Lung (tissue), 12 donors: ENCODE data around the gene NUDT16L1. TPM values are rescaled to one million over a fixed set of nuclear protein-coding genes. Genes with fewer than 3 reads are reported as not detected.

Experiments
- ATAC-seq: fragments of 200-7000 bp; cut with Tn5 transposase; one replicate; pipeline ENCODE4 v1.9.1; 2020; ENCODE audit warnings: moderate number of reproducible peaks; ENCODE audit not compliant: insufficient read depth, low FRiP score
- DNase-seq, 3 donors: peaks; one replicate each; pipeline ENCODE4 v3.0.0-alpha.2; 2013 to 2017
- H3K27ac ChIP-seq, 2 donors: one replicate each; pipeline ENCODE4 v1.5.1; 2013; ENCODE audit warnings: mild to moderate bottlenecking in 2 of 2, moderate library complexity in 2 of 2, control low read depth in 1 of 2, inconsistent platforms in 1 of 2, low read depth in 1 of 2, low read length in 1 of 2
- H3K27me3 ChIP-seq, 3 donors: one replicate each; pipeline ENCODE4 v1.5.1; 2013; ENCODE audit warnings: low read length in 2 of 3; ENCODE audit not compliant: control insufficient read depth in 3 of 3, insufficient read depth in 3 of 3
- H3K36me3 ChIP-seq, 4 donors: one replicate each; pipeline ENCODE4 v1.5.1; 2013; ENCODE audit warnings: low read length in 4 of 4, mild to moderate bottlenecking in 1 of 4, moderate library complexity in 1 of 4; ENCODE audit not compliant: control insufficient read depth in 4 of 4, insufficient read depth in 4 of 4
- H3K4me1 ChIP-seq, 5 donors: one replicate each; pipeline ENCODE4 v1.5.1; 2013; ENCODE audit warnings: low read length in 5 of 5, mild to moderate bottlenecking in 2 of 5, moderate library complexity in 1 of 5; ENCODE audit not compliant: control insufficient read depth in 5 of 5, insufficient read depth in 5 of 5
- H3K4me3 ChIP-seq: one replicate; pipeline ENCODE4 v1.5.1; 2013; ENCODE audit warnings: mild to moderate bottlenecking, control low read depth, moderate library complexity
- H3K9ac ChIP-seq, 2 donors: one replicate each; pipeline ENCODE4 v1.5.1; 2013; ENCODE audit warnings: low read length in 2 of 2, control low read depth in 1 of 2; ENCODE audit not compliant: insufficient read depth in 1 of 2
- H3K9me3 ChIP-seq, 4 donors: one replicate each; pipeline ENCODE4 v1.5.1; 2013; ENCODE audit warnings: low read length in 3 of 4, mild to moderate bottlenecking in 1 of 4, moderate library complexity in 1 of 4; ENCODE audit not compliant: control insufficient read depth in 4 of 4, insufficient read depth in 3 of 4
- CTCF ChIP-seq: IDR thresholded peaks from 2 replicates; pipeline ENCODE4 v1.5.1; 2012; ENCODE audit warnings: mild to moderate bottlenecking; ENCODE audit errors: control extremely low read depth, extremely low read depth
- WGBS, 2 donors: extraction: QIAGEN DNeasy Blood & Tissue Kit; methylation state at CpG; one replicate each; pipeline ENCODE4 v1.1.7; 2013; 5-methylcytosine and 5-hydroxymethylcytosine counted together
- polyA plus RNA-seq, 2 donors: library from polyadenylated mRNA; stranded (reverse); fragments of 200-250 nt; gene quantifications; one replicate each; pipeline ENCODE4 v1.2.1, GENCODE V29; 2013
- total RNA-seq, 2 donors: library from RNA; depleted of rRNA in 1 of 2; stranded (reverse); fragments of >200 nt in 1 of 2; gene quantifications; one replicate each; pipeline ENCODE4 v1.2.1, GENCODE V29; 2014 to 2021
- donor health status: control.
- donor health status: control.
- donor health status: Bipolar disorder and iron deficiency.
- donor health status: healthy.
- donor health status: DM: yes; HTN: yes; CAD: no.

The NUDT16L1 gene
- total and polyA plus RNA-seq, 4 donors, result 27.8 to 41.3 (median 32.3) TPM

DNA sequence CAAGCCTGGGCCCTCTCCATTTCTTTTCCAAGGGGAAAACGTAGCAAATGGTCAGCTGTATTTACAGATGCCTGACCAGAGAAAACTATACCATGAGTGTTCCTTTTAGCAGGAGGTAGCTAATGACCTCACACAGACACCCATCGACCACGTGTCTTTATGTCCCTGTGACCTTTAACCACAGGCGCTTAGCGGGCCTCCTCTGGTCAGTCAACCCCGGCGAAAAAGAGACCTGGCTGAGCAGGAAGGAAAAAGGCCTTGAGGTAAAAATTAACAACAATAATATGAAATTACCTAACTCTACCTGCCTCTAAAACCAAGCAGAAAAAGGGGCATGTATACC is 9.1 kb downstream of the NUDT16L1 start:
- WGBS, 2 donors, result 85 to 88% methylated on average over 7 of the region's 7 CpGs
- no peaks in the 10 kb centered on the region for H3K27me3 ChIP-seq
- H3K4me3 ChIP-seq, result no peak overlapping the region
- TF ChIP-seq CTCF, result no peak
- ATAC-seq (no peak), DNase-seq (no peak)
- no peak overlapping the region for H3K9ac ChIP-seq
- peaks cover 17 to 57% (median 19%) of the 10 kb centered on the region in 4 donors for H3K36me3 ChIP-seq
- no peaks in the 10 kb centered on the region for H3K9me3 ChIP-seq
- no peak overlapping the region for H3K27ac ChIP-seq
- H3K4me1 ChIP-seq, result no peaks in the 10 kb centered on the region

DNA sequence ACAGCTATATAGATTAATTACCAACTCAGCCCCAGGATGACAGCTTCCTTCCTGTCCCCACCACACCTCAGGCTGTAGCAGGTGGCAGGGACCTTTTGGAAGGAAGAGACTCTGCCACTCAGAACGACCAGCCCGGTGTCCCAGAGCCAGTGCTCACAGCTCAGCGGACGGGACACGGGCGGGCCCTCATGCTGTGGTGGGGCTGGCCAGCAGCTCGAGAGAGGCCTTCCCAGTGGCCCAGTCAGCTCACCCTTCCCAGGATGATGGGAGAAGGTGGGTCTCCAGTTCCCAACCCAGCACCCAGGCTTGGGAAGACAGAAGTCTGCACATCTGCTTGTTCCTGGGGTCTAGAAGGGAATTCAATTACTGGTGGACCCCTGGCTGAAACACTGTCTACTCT is 10.5 kb downstream of the NUDT16L1 start:
- WGBS, 2 donors, result 67 to 78% methylated on average over 7 of the region's 7 CpGs
- no peak overlapping the region for H3K27ac ChIP-seq
- H3K4me1 ChIP-seq, result no peaks in the 10 kb centered on the region
- H3K9me3 ChIP-seq, result no peaks in the 10 kb centered on the region
- H3K36me3 ChIP-seq, result peaks cover 13 to 43% (median 16%) of the 10 kb centered on the region in 4 donors
- DNase-seq, result no peak
- no peaks in the 10 kb centered on the region for H3K27me3 ChIP-seq
- ATAC-seq, result no peak
- H3K4me3 ChIP-seq, result no peak overlapping the region
- no peak overlapping the region for H3K9ac ChIP-seq
- no peak for TF ChIP-seq CTCF

DNA sequence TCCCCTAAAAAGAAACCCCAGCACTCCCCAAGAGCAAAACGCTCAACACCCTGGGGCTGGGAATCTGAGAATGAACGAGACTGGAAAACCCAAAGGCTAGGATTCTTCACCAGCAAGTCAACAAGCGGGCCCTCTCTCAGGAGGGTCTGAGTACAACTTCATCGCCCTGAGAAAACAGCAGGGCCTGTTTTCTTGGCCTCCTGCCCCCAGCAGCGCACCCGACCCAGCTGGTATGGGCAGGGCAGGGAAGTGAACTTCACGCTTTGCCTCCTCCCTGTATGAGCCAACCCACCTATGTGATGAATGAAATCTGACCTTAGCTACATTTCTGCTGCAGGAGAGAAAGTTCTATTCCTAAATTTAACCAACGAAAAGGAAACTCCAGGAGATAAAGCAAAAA is 11.1 kb downstream of the NUDT16L1 start:
- no peak overlapping the region for H3K4me3 ChIP-seq
- peaks cover 9 to 39% (median 13%) of the 10 kb centered on the region in 4 donors for H3K36me3 ChIP-seq
- no peaks in the 10 kb centered on the region for H3K27me3 ChIP-seq
- WGBS, 2 donors, result 85 to 89% methylated on average over 8 of the region's 8 CpGs
- no peak overlapping the region for H3K27ac ChIP-seq
- DNase-seq (no peak), ATAC-seq (no peak)
- TF ChIP-seq CTCF, result no peak
- H3K9ac ChIP-seq, result no peak overlapping the region
- no peaks in the 10 kb centered on the region for H3K9me3 ChIP-seq
- H3K4me1 ChIP-seq, result no peaks in the 10 kb centered on the region

DNA sequence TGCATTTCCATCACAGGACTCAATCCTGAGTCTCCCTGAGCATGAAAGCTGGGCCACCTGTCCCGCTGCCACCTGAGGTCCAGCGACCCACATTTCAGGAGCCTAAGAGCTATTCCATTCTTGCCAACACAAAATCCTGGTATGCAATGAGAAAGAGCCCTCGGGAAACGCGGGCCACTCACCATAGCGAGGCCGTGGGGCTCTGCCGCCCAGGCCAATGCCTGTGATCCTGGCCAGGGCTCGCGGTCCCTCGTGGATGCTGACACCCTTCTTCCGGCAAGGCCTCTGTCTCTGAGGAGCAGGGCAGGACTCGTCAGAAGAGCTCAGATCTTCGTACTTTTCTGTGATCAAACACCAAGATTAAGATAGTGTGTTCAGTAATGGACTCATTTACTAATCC is 11.6 kb downstream of the NUDT16L1 start:
- Histone ChIP-seq H3K27me3 (no peaks in the 10 kb centered on the region), H3K4me3 (no peak overlapping the region), H3K9me3 (no peaks in the 10 kb centered on the region), H3K27ac (no peak overlapping the region), H3K36me3 (peaks cover 13 to 39% (median 14%) of the 10 kb centered on the region in 4 donors), H3K9ac (no peak overlapping the region), H3K4me1 (no peaks in the 10 kb centered on the region)
- no peak for DNase-seq
- no peak for ATAC-seq
- no peak for TF ChIP-seq CTCF
- 96 to 98% methylated on average over 14 of the region's 14 CpGs for WGBS, 2 donors
